IMR-90 (cell line): ENCODE measurements around the gene SDR9C7. TPM values are rescaled to one million over a fixed set of nuclear protein-coding genes. Genes with fewer than 3 reads are reported as not detected.

Experiments used
- ATAC-seq: fragments of 200-7000 bp; cut with Tn5 transposase; 2 replicates; pipeline ENCODE4 v1.9.1; 2020; ENCODE audit warnings: low read depth, mild to moderate bottlenecking, moderate library complexity
- BruUV-seq: library from RNA; stranded (reverse); fragments of 400-500 nt; replicated peaks from 2 replicates; lab custom pipeline; 2021; lab: Mats Ljungman, UMichigan
- CTCF ChIA-PET: fragments of 300-600 bp; formaldehyde crosslinking; extraction: SDS; loops from one replicate; lab custom pipeline; 2021; ENCODE audit warnings: antibody characterized with exemption; lab: Yijun Ruan, JAX
- POLR2A ChIA-PET: fragments of 300-600 bp; sonication (Branson Sonifier 250); formaldehyde crosslinking; loops from one replicate; lab custom pipeline; 2022; ENCODE audit warnings: antibody characterized with exemption; ENCODE audit not compliant: unreplicated experiment; lab: Charles Lee
- DNase-seq: peaks from one replicate; pipeline ENCODE4 v3.0.0; 2013
- H2AFZ ChIP-seq: replicated peaks from 2 replicates; pipeline ENCODE3; 2013; ENCODE audit warnings: low read length, mild to moderate bottlenecking; ENCODE audit not compliant: poor library complexity
- H2AK5ac ChIP-seq: 2 replicates; pipeline ENCODE4 v1.6.1; 2013; ENCODE audit warnings: low read depth, low read length, inconsistent platforms
- H2AK9ac ChIP-seq: replicated peaks from 2 replicates; pipeline ENCODE3; 2013; ENCODE audit warnings: mild to moderate bottlenecking, low read depth, low read length, moderate library complexity; ENCODE audit not compliant: poor library complexity
- H2BK120ac ChIP-seq: 2 replicates; pipeline ENCODE4 v1.6.1; 2013; ENCODE audit warnings: low read depth, low read length, inconsistent platforms
- H2BK15ac ChIP-seq: 3 replicates; pipeline ENCODE4 v1.6.1; 2013; ENCODE audit warnings: low read depth, low read length, inconsistent platforms
- H2BK20ac ChIP-seq: 2 replicates; pipeline ENCODE4 v1.6.1; 2013; ENCODE audit warnings: low read depth, mild to moderate bottlenecking, inconsistent platforms, low read length, moderate library complexity
- H2BK5ac ChIP-seq: 2 replicates; pipeline ENCODE4 v1.6.1; 2013; ENCODE audit warnings: mild to moderate bottlenecking, low read depth, low read length, inconsistent platforms; ENCODE audit not compliant: poor library complexity, severe bottlenecking
- H3K14ac ChIP-seq: replicated peaks from 2 replicates; pipeline ENCODE4 v1.6.1; 2013; ENCODE audit warnings: low read depth, low read length, inconsistent platforms
- H3K18ac ChIP-seq: 2 replicates; pipeline ENCODE4 v1.6.1; 2013; ENCODE audit warnings: low read depth, low read length, control low read depth
- H3K23ac ChIP-seq: 2 replicates; pipeline ENCODE4 v1.6.1; 2013; ENCODE audit warnings: low read depth, low read length, inconsistent platforms
- H3K27ac ChIP-seq: 2 replicates; pipeline ENCODE4 v1.5.1; 2013; ENCODE audit warnings: mild to moderate bottlenecking, control low read depth, low read length; ENCODE audit not compliant: insufficient read depth
- H3K27me3 ChIP-seq: 2 replicates; pipeline ENCODE4 v1.6.1; 2013; ENCODE audit warnings: low read length; ENCODE audit not compliant: control insufficient read depth, insufficient read depth
- H3K36me3 ChIP-seq: 2 replicates; pipeline ENCODE4 v1.6.1; 2013; ENCODE audit warnings: low read length, mixed read lengths; ENCODE audit not compliant: control insufficient read depth, insufficient read depth
- H3K4ac ChIP-seq: 2 replicates; pipeline ENCODE4 v1.6.1; 2013; ENCODE audit warnings: low read depth, low read length, inconsistent platforms
- H3K4me1 ChIP-seq: 2 replicates; pipeline ENCODE4 v1.6.1; 2013; ENCODE audit warnings: low read length, mixed read lengths; ENCODE audit not compliant: control insufficient read depth, insufficient read depth
- H3K4me2 ChIP-seq: 2 replicates; pipeline ENCODE4 v1.6.1; 2013; ENCODE audit warnings: low read depth, mild to moderate bottlenecking, control low read depth, low read length, moderate library complexity
- H3K4me3 ChIP-seq: 2 replicates; pipeline ENCODE4 v1.5.1; 2013; ENCODE audit warnings: low read depth, mild to moderate bottlenecking, control low read depth, low read length, moderate library complexity; ENCODE audit not compliant: insufficient read depth
- H3K56ac ChIP-seq: 2 replicates; pipeline ENCODE4 v1.6.1; 2013; ENCODE audit warnings: low read length, inconsistent platforms; ENCODE audit not compliant: insufficient read depth; ENCODE audit errors: extremely low read depth
- H3K79me1 ChIP-seq, 2 experiments: 2 replicates each; pipeline ENCODE4 v1.6.1; 2013; ENCODE audit warnings: low read length in 2 of 2, inconsistent platforms in 1 of 2, low read depth in 1 of 2
- H3K9ac ChIP-seq: 2 replicates; pipeline ENCODE4 v1.6.1; 2013; ENCODE audit warnings: low read depth, low read length, control low read depth
- H3K9me1 ChIP-seq: 2 replicates; pipeline ENCODE4 v1.6.1; 2013; ENCODE audit warnings: low read length, inconsistent platforms; ENCODE audit not compliant: insufficient read depth
- H3K9me3 ChIP-seq: 2 replicates; pipeline ENCODE4 v1.6.1; 2013; ENCODE audit warnings: low read length; ENCODE audit not compliant: control insufficient read depth, insufficient read depth
- H4K20me1 ChIP-seq: 2 replicates; pipeline ENCODE4 v1.6.1; 2013; ENCODE audit warnings: low read length, inconsistent platforms; ENCODE audit not compliant: insufficient read depth
- H4K5ac ChIP-seq: 2 replicates; pipeline ENCODE4 v1.6.1; 2013; ENCODE audit warnings: mild to moderate bottlenecking, low read depth, low read length, control low read depth
- H4K8ac ChIP-seq, 2 experiments: 2 replicates each; pipeline ENCODE4 v1.6.1; 2013; ENCODE audit warnings: low read depth in 2 of 2, low read length in 2 of 2, control low read depth in 1 of 2, inconsistent platforms in 1 of 2
- H4K91ac ChIP-seq: 2 replicates; pipeline ENCODE4 v1.6.1; 2013; ENCODE audit warnings: low read depth, low read length, inconsistent platforms; ENCODE audit not compliant: insufficient read depth
- BHLHE40 ChIP-seq: fragments of 150-350 bp; IDR thresholded peaks from 2 replicates; pipeline ENCODE4 v1.6.1; 2016; ENCODE audit warnings: mild to moderate bottlenecking, low read depth, low read length
- CEBPB ChIP-seq: IDR thresholded peaks from 2 replicates; pipeline ENCODE4 v1.6.1; 2012; ENCODE audit warnings: low read depth, low read length, improper control_type of control experiment
- CHD1 ChIP-seq: IDR thresholded peaks from 2 replicates; pipeline ENCODE4 v1.6.1; 2012; ENCODE audit warnings: low read depth, low read length, improper control_type of control experiment
- FOS ChIP-seq: fragments of 150-350 bp; IDR thresholded peaks from 2 replicates; pipeline ENCODE4 v1.6.1; 2016; ENCODE audit warnings: low read depth, low read length
- MAFK ChIP-seq: IDR thresholded peaks from 2 replicates; pipeline ENCODE4 v1.6.1; 2012; ENCODE audit warnings: low read depth, low read length, improper control_type of control experiment
- MAZ ChIP-seq: IDR thresholded peaks from 2 replicates; pipeline ENCODE4 v1.6.1; 2012; ENCODE audit warnings: low read depth, mild to moderate bottlenecking, low read length, improper control_type of control experiment, moderate library complexity, borderline replicate concordance
- MXI1 ChIP-seq: IDR thresholded peaks from 2 replicates; pipeline ENCODE4 v1.6.1; 2012; ENCODE audit warnings: low read depth, mild to moderate bottlenecking, low read length, moderate library complexity, borderline replicate concordance
- NFE2L2 ChIP-seq: fragments of 150-350 bp; IDR thresholded peaks from 2 replicates; pipeline ENCODE4 v1.6.1; 2016; ENCODE audit warnings: low read depth, mild to moderate bottlenecking, low read length
- RAD21 ChIP-seq: IDR thresholded peaks from 2 replicates; pipeline ENCODE4 v1.6.1; 2012; ENCODE audit warnings: low read length, improper control_type of control experiment
- RCOR1 ChIP-seq: IDR thresholded peaks from 2 replicates; pipeline ENCODE4 v1.6.1; 2012; ENCODE audit warnings: mild to moderate bottlenecking, low read length, improper control_type of control experiment; ENCODE audit not compliant: insufficient replicate concordance
- RFX5 ChIP-seq: IDR thresholded peaks from 2 replicates; pipeline ENCODE4 v1.8.0; 2012; ENCODE audit warnings: low read depth, mild to moderate bottlenecking, low read length, moderate library complexity
- SMC3 ChIP-seq: fragments of 150-350 bp; IDR thresholded peaks from 2 replicates; pipeline ENCODE4 v1.6.1; 2016; ENCODE audit warnings: low read depth, mild to moderate bottlenecking, antibody characterized with exemption, low read length, moderate library complexity
- WGBS, 2 experiments: methylation state at CpG; one replicate each; pipeline versions ENCODE4 v1.1.5 to v1.1.7; 2013; ENCODE audit warnings: missing lambda C conversion rate in 2 of 2; ENCODE audit not compliant: insufficient read length in 1 of 2; ENCODE audit errors: extremely low coverage in 2 of 2; 5-methylcytosine and 5-hydroxymethylcytosine counted together
- dilution Hi-C: fragments of 300-500 bp; cut with HindIII; formaldehyde crosslinking; loops from one replicate; pipeline ENCODE4 v1.14.3; 2018; ENCODE audit warnings: low sequenced_read_pairs; ENCODE audit not compliant: unreplicated experiment
- in situ Hi-C: fragments of 300-500 bp; cut with MboI; formaldehyde crosslinking; loops from 3 replicates; pipeline ENCODE4 v1.14.3; 2019; ENCODE audit warnings: low sequenced_read_pairs, inconsistent platforms, mixed read lengths
- intact Hi-C: fragments of 100-400 bp; cut with micrococcal nuclease; formaldehyde crosslinking; loops from 2 replicates; pipeline ENCODE4 v1.10.0; 2022
- polyA plus RNA-seq, 3 experiments: library from polyadenylated mRNA; depleted of rRNA; stranded (reverse); fragments of >200 nt; gene quantifications; 2 replicates each; pipeline ENCODE4 v1.2.3, GENCODE V29; 2012; ENCODE audit warnings: low replicate concordance in 1 of 3
- total RNA-seq: library from RNA; depleted of rRNA; stranded (reverse); fragments of >200 nt; gene quantifications from 2 replicates; pipeline ENCODE4 v1.2.3, GENCODE V29; 2012
- TF ChIP-seq, protein P1 (sequence below): fragments of 150-350 bp; IDR thresholded peaks from 2 replicates; pipeline ENCODE4 v1.6.1; 2016; ENCODE audit warnings: low read depth, mild to moderate bottlenecking, low read length, moderate library complexity, borderline replicate concordance
- TF ChIP-seq, protein P2 (sequence below): fragments of 150-350 bp; IDR thresholded peaks from 2 replicates; pipeline ENCODE4 v1.6.1; 2017; ENCODE audit warnings: mild to moderate bottlenecking, antibody characterized with exemption, low read length, low read depth
- TF ChIP-seq, protein P3 (sequence below): conservative IDR thresholded peaks from 2 replicates; pipeline ENCODE4 v1.5.1; 2012; ENCODE audit warnings: mild to moderate bottlenecking, low read depth, low read length, improper control_type of control experiment

Gene SDR9C7
- total and polyA plus RNA-seq, 2 of the 4 experiments (the other 2 are of a cell fraction): not detected

DNA sequence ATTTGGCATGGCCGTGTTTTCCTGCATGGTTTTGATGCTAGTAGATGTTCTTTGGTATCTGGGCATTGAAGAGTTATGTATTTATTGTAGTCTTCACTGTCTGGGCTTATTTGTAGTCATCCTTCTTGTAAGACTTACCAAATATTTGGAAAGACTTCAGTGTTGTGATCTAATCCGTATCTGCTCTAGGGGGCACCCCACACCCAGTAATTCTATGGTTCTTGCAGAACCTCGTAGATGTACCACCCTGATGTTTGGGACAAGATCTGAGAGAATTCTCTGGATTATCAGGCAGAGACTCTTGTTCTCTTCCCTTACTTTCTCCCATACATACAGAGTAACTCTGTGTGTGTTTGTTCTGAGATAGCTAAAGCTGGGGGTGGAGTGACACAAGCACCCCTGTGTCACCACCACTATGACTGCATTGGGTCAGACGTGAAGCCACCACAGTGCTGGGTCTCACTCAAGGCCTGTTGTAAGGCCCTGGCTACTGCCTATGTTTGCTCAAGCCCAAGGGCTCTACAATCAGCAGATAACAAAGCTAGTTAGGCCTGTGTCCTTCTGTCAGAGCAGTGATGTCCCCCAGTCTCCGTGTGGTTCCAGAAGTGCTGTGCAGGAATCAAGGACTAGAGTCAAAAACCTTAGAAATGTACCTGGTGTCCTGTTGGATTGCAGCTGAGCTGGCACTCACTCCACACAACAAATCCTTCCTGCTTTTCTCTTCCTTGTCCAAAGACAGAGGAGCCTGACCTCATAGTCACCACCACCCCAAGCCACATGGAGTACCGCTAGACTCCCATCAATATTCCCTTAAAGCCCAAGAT lies 13.6 kb upstream of the SDR9C7 start:
- H3K4me3 ChIP-seq: no peak overlapping the region
- H3K4me1 ChIP-seq: no peaks in the 10 kb centered on the region
- BruUV-seq: no TSS peak
- no peak overlapping the region for H2AK5ac ChIP-seq
- H2BK5ac ChIP-seq: no peak overlapping the region
- H4K91ac ChIP-seq: no peak overlapping the region
- no peaks in the 10 kb centered on the region for H3K36me3 ChIP-seq
- dilution Hi-C loops: no loop called here
- intact Hi-C loops: no loop called here
- no peak overlapping the region for H3K14ac ChIP-seq
- no peaks in the 10 kb centered on the region for H3K79me1 ChIP-seq
- TF ChIP-seq RAD21 (no peak), SMC3 (no peak), MAFK (no peak), RFX5 (no peak), MXI1 (no peak), FOS (no peak), CEBPB (no peak), RCOR1 (no peak), NFE2L2 (no peak), CHD1 (no peak), BHLHE40 (no peak), MAZ (no peak)
- TF ChIP-seq, protein P1, sequence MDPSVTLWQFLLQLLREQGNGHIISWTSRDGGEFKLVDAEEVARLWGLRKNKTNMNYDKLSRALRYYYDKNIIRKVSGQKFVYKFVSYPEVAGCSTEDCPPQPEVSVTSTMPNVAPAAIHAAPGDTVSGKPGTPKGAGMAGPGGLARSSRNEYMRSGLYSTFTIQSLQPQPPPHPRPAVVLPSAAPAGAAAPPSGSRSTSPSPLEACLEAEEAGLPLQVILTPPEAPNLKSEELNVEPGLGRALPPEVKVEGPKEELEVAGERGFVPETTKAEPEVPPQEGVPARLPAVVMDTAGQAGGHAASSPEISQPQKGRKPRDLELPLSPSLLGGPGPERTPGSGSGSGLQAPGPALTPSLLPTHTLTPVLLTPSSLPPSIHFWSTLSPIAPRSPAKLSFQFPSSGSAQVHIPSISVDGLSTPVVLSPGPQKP: no peak
- TF ChIP-seq, protein P2, sequence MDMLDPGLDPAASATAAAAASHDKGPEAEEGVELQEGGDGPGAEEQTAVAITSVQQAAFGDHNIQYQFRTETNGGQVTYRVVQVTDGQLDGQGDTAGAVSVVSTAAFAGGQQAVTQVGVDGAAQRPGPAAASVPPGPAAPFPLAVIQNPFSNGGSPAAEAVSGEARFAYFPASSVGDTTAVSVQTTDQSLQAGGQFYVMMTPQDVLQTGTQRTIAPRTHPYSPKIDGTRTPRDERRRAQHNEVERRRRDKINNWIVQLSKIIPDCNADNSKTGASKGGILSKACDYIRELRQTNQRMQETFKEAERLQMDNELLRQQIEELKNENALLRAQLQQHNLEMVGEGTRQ: no peak
- TF ChIP-seq, protein P3, sequence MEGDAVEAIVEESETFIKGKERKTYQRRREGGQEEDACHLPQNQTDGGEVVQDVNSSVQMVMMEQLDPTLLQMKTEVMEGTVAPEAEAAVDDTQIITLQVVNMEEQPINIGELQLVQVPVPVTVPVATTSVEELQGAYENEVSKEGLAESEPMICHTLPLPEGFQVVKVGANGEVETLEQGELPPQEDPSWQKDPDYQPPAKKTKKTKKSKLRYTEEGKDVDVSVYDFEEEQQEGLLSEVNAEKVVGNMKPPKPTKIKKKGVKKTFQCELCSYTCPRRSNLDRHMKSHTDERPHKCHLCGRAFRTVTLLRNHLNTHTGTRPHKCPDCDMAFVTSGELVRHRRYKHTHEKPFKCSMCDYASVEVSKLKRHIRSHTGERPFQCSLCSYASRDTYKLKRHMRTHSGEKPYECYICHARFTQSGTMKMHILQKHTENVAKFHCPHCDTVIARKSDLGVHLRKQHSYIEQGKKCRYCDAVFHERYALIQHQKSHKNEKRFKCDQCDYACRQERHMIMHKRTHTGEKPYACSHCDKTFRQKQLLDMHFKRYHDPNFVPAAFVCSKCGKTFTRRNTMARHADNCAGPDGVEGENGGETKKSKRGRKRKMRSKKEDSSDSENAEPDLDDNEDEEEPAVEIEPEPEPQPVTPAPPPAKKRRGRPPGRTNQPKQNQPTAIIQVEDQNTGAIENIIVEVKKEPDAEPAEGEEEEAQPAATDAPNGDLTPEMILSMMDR: no peak
- H3K23ac ChIP-seq: no peak overlapping the region
- ATAC-seq (no peak), DNase-seq (no peak)
- no peak overlapping the region for H2AK9ac ChIP-seq
- H3K27ac ChIP-seq: no peak overlapping the region
- no peaks in the 10 kb centered on the region for H4K20me1 ChIP-seq
- H3K27me3 ChIP-seq: peaks cover 12% of the 10 kb centered on the region
- H4K5ac ChIP-seq: no peak overlapping the region
- H3K4ac ChIP-seq: no peak overlapping the region
- H2BK15ac ChIP-seq: no peak overlapping the region
- no peak overlapping the region for H4K8ac ChIP-seq
- no peak overlapping the region for H3K56ac ChIP-seq
- no peak overlapping the region for H3K4me2 ChIP-seq
- POLR2A ChIA-PET: no interaction called here
- no peak overlapping the region for H2BK20ac ChIP-seq
- H3K18ac ChIP-seq: no peak overlapping the region
- no peak overlapping the region for H3K9ac ChIP-seq
- no peak overlapping the region for H2AFZ ChIP-seq
- WGBS, 2 experiments: 80% methylated on average over 1 of the region's 6 CpGs; no CpG with 5 or more reads in 1 of the 2 experiments
- in situ Hi-C loops: no loop called here
- no peaks in the 10 kb centered on the region for H3K9me1 ChIP-seq
- CTCF ChIA-PET: no interaction called here
- no peak overlapping the region for H2BK120ac ChIP-seq
- H3K9me3 ChIP-seq: no peaks in the 10 kb centered on the region
